ENCODE measurements around the gene ASPN.

ASPN gene

GRCh38 chr9:92517046-92517445 lies 34.7 kb upstream of the ASPN start:
- DNase-seq (ENCODE audit: low read depth) = no peak
- TF ChIP-seq MYC (IDR thresholded peaks at IDR 0.05; ENCODE audit: low read depth, low read length) (no peak), CTCF (IDR thresholded peaks at IDR 0.05; ENCODE audit: low read depth, low read length) (no peak), MAX (IDR thresholded peaks at IDR 0.05; ENCODE audit: low read depth, low read length) (no peak), POLR2A (IDR thresholded peaks at IDR 0.05; ENCODE audit: extremely low read depth, insufficient read length) (no peak)

DNA sequence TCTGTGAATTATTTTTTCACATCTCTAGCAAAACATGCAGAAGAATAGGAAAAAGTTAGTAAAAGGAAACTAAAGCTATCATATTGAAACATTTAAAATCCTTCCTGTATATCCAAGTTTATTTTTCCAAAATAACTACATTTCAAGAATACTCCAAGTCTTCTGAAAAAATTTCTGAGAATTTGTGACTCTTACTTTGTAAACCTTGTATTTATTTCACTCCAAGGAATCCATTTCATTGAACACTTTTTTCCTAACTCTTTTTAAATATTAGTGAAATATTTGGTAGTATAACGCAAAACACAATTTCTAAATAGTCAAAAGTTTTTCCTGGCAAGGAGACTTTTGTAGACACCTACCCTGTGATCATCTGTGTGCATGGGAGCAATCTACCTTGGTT lies 34.2 kb upstream of the ASPN start:
- TF ChIP-seq POLR2A (IDR thresholded peaks at IDR 0.05; ENCODE audit: extremely low read depth, insufficient read length) = no peak
- no peak for TF ChIP-seq MYC (IDR thresholded peaks at IDR 0.05; ENCODE audit: low read depth, low read length)
- no peak for TF ChIP-seq CTCF (IDR thresholded peaks at IDR 0.05; ENCODE audit: low read depth, low read length)
- no peak for TF ChIP-seq MAX (IDR thresholded peaks at IDR 0.05; ENCODE audit: low read depth, low read length)
- no peak overlapping the region for H3K4me3 ChIP-seq (ENCODE audit: low read depth, low read length)
- no peak for DNase-seq (ENCODE audit: low read depth)

More at GRCh38 chr9:92517046-92517445, 34.7 kb upstream of the ASPN start:
- H3K4me3 ChIP-seq (ENCODE audit: low read depth, low read length) = no peak overlapping the region

GRCh38 chr9:92514635-92515034 lies 32.3 kb upstream of the ASPN start:
- H3K4me3 ChIP-seq (ENCODE audit: low read depth, low read length) = no peak overlapping the region
- no peak for DNase-seq (ENCODE audit: low read depth)
- TF ChIP-seq MAX (IDR thresholded peaks at IDR 0.05; ENCODE audit: low read depth, low read length) (no peak), POLR2A (IDR thresholded peaks at IDR 0.05; ENCODE audit: extremely low read depth, insufficient read length) (no peak), MYC (IDR thresholded peaks at IDR 0.05; ENCODE audit: low read depth, low read length) (no peak), CTCF (IDR thresholded peaks at IDR 0.05; ENCODE audit: low read depth, low read length) (no peak)

DNA sequence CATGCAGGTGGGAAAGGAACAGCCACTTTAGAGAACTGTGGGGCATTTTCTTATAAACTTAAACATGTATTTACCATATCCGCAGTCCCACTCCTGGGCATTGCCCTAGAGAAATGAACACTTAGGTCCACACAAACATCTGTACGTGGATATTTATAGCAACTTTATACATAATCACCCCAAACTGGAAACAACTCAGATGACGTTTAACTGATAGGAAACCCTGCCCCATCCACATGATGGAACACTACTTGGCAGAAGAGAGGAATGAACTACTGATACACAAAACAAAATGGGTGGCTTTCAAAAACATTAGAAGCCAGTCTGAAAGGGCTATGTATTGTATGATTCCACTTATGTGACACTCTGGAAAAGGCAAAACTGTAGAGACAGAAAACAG lies 31.0 kb upstream of the ASPN start:
- no peak for DNase-seq (ENCODE audit: low read depth)
- no peak for TF ChIP-seq MAX (IDR thresholded peaks at IDR 0.05; ENCODE audit: low read depth, low read length)
- TF ChIP-seq POLR2A (IDR thresholded peaks at IDR 0.05; ENCODE audit: extremely low read depth, insufficient read length) = no peak
- TF ChIP-seq CTCF (IDR thresholded peaks at IDR 0.05; ENCODE audit: low read depth, low read length) = no peak
- no peak for TF ChIP-seq MYC (IDR thresholded peaks at IDR 0.05; ENCODE audit: low read depth, low read length)
- H3K4me3 ChIP-seq (ENCODE audit: low read depth, low read length) = no peak overlapping the region

- TF ChIP-seq CTCF (IDR thresholded peaks at IDR 0.05; ENCODE audit: low read depth, low read length) (no peak), MAX (IDR thresholded peaks at IDR 0.05; ENCODE audit: low read depth, low read length) (no peak), MYC (IDR thresholded peaks at IDR 0.05; ENCODE audit: low read depth, low read length) (no peak), POLR2A (IDR thresholded peaks at IDR 0.05; ENCODE audit: extremely low read depth, insufficient read length) (no peak)
- DNase-seq (ENCODE audit: low read depth) = no peak
- H3K4me3 ChIP-seq (ENCODE audit: low read depth, low read length) = no peak overlapping the region
These were observed 30.3 kb upstream of the ASPN start for GRCh38 chr9:92512622-92513021.

DNA sequence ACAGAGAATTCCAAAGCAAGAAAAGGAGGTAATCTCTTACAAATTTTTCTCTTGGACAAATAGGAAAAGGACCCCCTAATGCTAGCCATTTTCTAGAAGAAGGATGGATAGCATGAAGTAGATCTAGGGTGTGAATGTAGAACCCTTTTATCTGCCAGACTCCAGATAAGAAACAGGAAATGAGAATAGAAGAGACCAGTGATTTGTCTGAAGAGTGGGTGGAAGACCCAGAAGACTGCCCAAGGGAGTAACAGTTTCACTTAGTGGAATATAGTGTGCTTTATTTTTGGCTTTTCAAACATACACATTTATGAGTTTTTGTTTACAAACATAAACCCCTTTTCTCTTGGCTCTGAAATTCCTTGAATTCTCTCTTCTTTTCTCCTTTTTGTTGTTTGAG lies 28.4 kb upstream of the ASPN start:
- no peak overlapping the region for H3K4me3 ChIP-seq (ENCODE audit: low read depth, low read length)
- DNase-seq (ENCODE audit: low read depth) = no peak
- TF ChIP-seq MYC (IDR thresholded peaks at IDR 0.05; ENCODE audit: low read depth, low read length) = no peak
- no peak for TF ChIP-seq CTCF (IDR thresholded peaks at IDR 0.05; ENCODE audit: low read depth, low read length)
- no peak for TF ChIP-seq MAX (IDR thresholded peaks at IDR 0.05; ENCODE audit: low read depth, low read length)
- TF ChIP-seq POLR2A (IDR thresholded peaks at IDR 0.05; ENCODE audit: extremely low read depth, insufficient read length) = no peak

Data from NB4 (cell line).